DMS153 treated with DMSO at 0.1 percent for 48 hours (cell line): ENCODE results near the gene SLC38A2.

Experiments
- DNase-seq: peaks from one replicate; lab custom pipeline; 2025; ENCODE audit not compliant: unreplicated experiment; lab: John Stamatoyannopoulos, UW

Gene SLC38A2

DNA sequence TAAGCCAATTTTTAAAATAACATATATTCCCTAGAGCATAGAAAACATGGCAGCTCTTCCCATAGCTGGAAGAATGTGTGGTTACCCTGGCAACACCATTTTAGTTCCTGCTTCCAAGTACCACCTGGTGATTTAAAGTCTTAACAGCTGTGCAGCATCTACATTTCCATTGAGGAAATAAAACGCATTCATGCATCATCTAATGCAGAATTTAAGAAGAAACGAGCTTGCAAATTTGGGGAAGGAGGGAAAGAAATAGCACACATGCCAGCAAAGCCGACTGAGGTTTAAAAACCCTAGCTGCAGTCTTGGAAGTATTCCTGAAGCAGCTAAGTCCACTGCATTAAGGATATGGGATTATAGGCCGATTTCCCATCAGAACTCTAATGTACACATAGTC is 22.8 kb upstream of the SLC38A2 start:
- no peak for DNase-seq

DNA sequence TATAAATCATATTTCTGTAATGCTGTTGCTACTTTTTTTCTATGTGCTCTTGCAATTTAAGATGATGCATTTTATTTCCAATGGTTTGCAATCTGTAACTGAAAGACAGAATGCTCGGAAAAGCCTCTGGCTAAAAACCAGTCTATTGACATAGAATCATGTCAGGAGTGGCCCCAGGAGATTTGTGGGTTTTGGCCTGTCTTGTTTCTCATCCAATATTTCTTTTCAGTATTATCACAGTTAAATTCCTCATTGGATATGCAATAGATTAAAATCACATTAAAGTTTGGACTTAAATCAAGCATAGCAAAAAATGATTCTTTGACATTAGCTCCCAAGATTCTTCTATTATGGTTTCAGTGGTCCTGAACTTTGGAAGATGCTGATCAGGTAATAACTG is 19.1 kb upstream of the SLC38A2 start:
- DNase-seq, result no peak

GRCh38 chr12:46390881-46391280 is 18.3 kb upstream of the SLC38A2 start:
- no peak for DNase-seq

DNA sequence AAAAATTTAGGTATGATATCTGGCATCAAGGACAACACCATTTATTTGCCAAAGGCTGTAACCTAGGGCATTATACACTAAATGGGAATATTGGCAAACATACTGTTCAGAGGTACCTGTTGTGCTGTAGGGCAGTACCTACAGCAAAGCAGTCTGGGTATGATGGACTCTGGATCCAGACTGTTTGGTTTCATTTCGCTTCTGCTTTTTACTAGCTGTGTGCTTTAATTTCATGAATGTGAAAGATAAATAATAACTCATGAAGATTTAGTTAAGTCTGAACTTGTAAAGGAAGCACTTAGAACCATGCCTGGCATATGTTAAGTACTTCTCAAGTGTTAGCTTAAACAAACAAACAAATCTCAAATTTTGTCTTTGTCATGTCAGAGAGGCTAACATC is 17.7 kb upstream of the SLC38A2 start:
- no peak for DNase-seq

DNA sequence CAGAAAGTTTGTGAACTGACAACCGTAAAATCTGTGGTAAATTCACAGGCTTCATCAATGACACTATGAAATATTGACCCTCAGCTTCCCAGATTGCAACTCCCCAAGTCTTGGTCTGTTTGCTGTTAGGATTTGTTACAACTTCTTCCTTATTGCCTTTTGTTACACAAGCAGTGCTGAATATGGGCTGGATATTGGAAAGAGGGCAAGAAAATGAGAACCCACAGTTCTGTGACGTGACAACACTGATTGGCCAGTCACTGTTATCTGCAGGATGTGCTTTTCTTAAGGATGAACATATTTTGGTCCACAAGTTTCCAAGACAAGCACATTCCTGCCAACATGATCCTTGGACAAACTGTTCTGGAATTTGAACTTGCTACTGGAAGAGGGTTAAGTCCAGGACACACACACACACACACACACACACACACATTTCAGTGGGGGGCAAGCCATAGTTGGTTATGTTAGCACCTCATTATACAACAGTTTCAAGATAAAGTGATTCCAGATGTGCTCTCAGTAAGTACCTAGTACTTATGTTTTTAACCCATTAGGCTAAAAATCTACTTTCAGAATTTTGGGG is 16.6 kb upstream of the SLC38A2 start:
- no peak for DNase-seq

DNA sequence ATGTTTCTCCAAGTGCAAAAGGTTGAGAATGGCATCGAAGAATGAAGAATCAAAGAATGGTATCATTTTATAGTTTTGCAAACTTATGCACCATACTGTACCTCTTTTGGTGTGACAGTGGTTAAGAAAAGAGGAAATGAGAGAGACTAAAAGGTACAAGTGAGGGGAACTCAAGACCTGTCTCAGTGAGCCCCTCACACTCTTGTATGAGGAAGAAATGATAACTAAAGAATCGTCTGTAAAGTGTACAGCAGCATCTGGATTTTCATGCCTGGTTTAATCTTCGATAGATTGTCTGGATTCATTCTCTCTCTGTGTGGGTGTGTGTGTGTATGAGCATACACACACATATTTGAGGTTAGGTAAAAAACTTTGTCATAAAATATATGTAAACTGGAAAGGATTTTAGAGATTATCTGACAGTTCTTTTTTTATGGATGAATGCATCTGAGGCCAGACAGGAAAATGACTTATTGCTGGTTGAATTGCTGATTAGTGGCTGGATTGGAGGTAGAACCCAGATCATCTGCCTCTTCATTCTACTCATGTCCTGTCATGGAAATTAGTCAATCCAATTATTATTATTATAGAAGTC is 16.0 kb upstream of the SLC38A2 start:
- no peak for DNase-seq

DNA sequence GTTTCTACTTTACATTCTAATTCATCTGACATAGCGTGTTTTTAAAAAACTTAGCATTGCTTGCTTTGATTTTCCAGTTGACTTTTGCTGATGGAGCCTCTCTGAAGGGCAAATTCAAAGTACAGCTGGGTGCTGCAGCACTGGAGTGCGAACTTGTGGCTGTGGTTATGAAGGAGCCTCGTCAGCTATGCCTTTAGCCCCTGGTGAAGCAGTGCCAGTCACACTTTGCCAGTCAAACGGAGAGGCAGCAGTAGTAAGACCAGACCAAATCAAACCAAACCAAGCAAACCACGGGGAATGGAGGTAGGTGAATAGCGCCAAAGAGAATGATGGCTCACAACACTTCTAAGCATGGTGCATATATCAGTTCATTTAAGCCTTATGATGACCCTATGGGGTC is 15.1 kb upstream of the SLC38A2 start:
- no peak for DNase-seq

- DNase-seq, result no peak
Observed at GRCh38 chr12:46386877-46387629, 14.5 kb upstream of the SLC38A2 start.

DNA sequence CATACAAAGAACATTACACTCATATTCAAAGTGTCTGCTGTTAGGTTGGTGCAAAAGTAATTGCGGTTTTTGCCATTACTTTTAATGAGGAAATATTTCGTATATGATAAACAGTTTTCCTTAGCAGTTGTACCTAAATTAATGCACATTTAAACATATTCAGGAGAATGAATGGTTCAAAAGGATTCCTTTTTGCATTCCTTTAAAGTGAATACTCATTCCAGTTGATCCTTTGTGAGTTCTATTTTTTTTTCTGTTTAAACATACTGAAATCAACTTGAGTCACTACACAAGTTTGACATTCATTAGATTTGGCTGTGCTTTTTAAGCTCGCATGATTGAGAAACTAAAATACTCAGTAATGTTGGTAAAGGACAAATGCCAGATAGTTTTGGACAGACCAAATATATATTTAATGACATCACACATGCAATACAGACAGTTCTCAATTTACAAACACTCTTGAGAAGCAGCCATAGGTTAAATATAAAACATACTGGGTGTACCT is 13.8 kb upstream of the SLC38A2 start:
- DNase-seq, result no peak

DNA sequence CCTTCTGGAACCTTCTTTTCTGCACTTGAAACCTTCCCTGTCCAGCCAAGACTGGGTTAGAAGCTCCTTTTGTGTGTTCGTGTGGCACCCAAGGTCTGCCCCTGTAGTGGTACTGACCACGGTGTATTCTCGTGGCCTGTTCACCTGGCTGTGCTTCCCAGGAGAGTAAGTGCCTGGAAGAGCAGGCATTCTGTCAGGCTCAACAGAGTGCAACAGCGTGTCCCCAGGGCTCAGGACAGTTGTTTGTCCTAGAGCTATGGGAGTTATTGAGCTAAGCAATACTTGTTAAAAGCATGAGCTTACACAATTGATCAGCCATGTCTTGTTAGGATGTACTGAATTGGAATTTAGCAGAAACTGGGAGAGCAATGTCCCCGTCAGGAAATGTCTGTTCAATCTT is 12.9 kb upstream of the SLC38A2 start:
- no peak for DNase-seq

GRCh38 chr12:46384451-46385309 is 12.1 kb upstream of the SLC38A2 start:
- DNase-seq, result no peak

GRCh38 chr12:46383654-46384450 is 11.3 kb upstream of the SLC38A2 start:
- DNase-seq, result peak; percentile 13

DNA sequence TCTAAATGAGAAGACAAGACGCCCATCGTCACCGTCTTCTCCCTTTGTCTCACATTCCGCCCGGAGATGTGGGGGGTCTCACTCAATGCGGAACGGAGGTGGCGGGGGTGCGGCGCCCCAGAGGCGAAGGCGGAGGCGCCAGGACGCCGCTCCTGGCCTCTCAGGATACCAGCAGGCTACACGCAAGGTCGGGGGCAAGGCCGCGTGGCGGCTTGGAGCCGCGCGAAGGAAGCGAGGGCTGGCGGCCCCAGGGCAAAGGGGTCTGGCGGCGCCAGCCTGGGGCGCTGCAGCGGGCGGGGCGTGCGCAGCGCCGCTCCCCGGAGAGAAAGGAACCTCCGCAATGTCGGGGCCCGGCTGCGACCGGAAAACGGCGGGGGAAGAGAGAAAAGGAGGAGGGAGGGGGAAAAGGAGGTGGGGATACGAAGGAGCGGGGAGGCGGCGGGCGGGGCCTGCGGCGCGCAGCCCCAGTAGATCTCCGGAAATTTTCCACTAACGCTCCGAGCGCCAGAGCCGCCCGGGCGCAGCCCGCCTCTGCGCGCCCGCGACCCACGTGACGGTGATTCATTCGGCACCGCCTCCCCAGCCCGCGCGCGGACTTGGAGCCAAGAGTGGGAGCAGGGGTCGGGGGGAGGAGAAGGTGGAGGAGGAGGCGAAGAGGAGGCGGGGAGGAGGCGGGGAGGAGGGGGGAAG is 10.5 kb upstream of the SLC38A2 start:
- peak; percentile 87 for DNase-seq

DNA sequence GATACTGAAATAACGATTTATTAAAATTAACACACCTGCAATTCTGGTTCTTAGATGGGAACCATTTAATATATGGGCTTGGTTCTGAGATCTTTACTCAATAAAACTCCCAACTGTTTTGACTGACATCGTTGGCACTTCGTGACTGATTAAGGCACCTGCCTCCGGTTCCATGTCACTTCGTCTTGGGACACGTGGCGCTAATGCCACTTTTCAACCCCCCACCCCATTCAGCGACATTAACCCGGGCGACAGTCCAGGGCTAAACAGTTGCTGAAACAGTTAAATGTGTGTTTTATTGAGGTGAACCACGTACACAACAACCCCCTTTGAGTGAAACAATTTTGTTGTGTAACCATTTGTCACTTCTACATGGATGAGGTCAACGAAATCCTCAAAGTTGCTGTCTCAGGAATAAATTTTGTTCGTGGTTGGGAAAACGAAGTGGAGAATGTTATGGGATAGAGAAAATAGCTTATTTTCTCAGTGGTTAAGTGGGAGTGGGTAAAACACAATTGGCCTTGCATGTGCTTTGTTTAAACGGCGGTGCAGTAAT is 9.9 kb upstream of the SLC38A2 start:
- DNase-seq, result no peak

GRCh38 chr12:46380881-46381280 is 8.3 kb upstream of the SLC38A2 start:
- DNase-seq, result no peak

DNA sequence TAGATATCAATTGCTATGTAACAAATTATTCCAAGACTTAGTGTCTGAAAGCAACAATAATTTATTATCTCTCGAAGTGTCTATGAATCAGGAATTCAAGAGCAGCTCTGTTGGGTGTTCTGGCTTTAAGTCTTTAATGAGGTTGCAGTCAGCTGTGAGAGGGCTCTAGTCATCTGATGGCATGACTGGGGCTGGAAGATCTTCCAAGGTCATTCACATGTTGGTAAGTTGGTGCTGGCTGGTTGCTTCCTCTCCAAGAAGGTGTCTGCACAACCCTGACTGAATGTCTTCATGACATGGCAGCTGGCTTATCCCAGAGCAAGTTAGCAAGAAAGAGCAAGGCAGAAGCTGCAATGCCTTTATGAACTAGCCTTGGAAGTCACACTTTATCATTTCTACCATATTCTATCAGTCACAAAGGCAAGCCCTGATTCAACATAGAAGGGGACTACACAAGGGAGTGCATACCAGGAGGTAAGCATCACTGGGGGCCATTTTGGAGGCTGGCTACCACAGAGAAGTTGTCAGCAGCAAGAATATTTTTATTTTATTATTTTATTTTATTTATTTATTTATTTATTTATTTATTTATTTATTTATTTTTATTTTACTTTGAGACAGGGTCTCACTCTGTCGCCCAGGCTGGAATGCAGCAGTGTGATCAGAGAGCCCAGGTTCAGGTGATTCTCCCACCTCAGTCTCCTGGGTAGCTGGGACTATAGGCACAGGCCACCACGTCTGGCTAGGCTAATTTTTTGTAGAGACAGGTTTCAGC is 7.6 kb upstream of the SLC38A2 start:
- DNase-seq, result no peak

GRCh38 chr12:46379352-46379751 is 6.8 kb upstream of the SLC38A2 start:
- DNase-seq, result no peak

GRCh38 chr12:46378530-46378929 is 6.0 kb upstream of the SLC38A2 start:
- DNase-seq, result no peak

DNA sequence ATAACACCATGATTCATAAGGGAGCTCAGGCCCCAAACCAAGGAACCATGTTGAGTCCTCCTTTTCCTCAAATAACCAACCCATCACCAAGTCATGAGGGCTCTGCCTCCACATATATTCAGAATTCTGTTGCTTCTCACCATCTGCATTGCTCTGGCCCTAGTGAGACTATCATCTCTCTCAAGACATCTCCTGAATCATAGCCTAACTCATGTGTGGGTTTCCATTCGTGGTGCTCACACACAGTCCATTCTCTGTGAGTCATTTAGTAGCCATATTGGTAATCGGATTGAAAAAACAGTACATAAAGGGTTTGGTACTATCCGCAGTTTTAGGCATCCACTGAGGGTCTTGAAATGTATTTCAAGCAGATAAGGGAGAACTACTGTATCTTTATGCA is 5.1 kb upstream of the SLC38A2 start:
- DNase-seq, result no peak
